Stimulated activated CD8-positive, alpha-beta memory T cell treated with anti-CD3 and anti-CD28 coated beads, Interleukin-7, amount 100 ng/mL, for 1 hour (primary cell): ENCODE results near the gene GPR161.

Experiments
- DNase-seq, 2 donors: peaks; one replicate each; pipeline ENCODE4 v3.0.0-alpha.2; 2020; ENCODE audit warnings: low read depth in 2 of 2

GPR161 gene

DNA sequence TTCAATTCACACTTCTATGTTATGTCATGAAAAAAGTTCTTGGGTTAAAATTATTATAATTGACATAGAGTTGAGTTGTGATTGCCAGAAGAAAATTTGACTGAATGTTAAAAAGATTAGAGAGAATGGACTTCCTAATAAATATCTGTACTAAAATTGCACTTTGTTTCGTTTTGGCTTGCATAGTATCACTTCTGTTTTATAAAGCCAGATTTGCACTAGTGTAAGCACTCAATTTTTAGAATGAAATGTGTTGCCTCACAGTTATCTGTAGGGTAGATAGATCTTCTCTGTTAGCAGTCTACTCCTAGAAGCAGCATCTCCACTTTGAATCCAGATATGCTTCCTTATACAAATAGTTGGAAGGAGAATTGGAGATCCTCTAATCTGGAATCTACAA lies 104.7 kb downstream of the GPR161 start:
- no peak for DNase-seq

DNA sequence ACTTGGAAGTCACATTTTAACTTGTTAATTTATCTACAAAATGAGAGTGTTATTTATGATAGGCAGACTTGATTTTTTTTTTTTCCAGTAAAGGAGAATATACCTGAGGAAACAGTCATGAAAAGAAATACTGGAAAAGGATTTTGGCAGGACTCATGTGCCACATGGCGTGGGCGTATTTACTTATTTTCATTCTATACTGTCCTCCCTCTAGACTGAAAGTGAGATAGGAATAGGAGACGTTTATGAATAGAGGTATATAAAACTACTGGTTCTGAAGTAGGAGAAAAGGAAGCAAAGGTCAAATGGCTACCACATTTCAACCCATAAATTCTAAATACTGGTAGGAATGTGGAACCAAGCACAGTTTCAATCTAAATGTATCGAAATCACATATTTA lies 105.1 kb downstream of the GPR161 start:
- no peak for DNase-seq

DNA sequence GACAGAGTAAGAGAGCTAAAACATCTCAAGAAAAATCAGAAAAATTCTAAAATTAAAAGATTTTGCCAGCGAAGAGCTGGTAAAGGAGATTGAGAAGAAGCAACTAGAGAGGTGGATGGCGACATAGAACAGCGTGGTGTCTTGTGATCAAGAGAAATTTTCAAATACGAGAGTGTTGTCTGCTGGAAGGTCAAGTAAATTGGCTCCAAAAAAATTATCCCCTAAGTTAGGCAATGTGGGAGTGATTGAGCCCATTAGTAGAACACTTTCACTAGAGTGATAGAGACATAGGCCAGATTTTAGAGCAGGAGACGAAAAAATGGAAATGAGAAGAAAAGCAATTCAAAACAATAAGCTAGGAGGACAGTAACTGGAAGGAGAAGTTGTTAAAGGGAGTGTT lies 105.5 kb downstream of the GPR161 start:
- DNase-seq, result no peak
